HG03280 (cell line): Measurements from ENCODE around the gene NSUN3.
"Not testable (repeated sequence)": the region's sequence is repeated elsewhere in the genome, so short reads cannot be mapped to it uniquely, and the experiment has no call there.

ENCODE experiments used
- ATAC-seq: cut with Tn5 transposase; IDR thresholded peaks from one replicate; pipeline ENCODE4 v1.9.1; 2021; ENCODE audit warnings: mild to moderate bottlenecking, moderate library complexity; ENCODE audit not compliant: unreplicated experiment

Gene NSUN3

DNA sequence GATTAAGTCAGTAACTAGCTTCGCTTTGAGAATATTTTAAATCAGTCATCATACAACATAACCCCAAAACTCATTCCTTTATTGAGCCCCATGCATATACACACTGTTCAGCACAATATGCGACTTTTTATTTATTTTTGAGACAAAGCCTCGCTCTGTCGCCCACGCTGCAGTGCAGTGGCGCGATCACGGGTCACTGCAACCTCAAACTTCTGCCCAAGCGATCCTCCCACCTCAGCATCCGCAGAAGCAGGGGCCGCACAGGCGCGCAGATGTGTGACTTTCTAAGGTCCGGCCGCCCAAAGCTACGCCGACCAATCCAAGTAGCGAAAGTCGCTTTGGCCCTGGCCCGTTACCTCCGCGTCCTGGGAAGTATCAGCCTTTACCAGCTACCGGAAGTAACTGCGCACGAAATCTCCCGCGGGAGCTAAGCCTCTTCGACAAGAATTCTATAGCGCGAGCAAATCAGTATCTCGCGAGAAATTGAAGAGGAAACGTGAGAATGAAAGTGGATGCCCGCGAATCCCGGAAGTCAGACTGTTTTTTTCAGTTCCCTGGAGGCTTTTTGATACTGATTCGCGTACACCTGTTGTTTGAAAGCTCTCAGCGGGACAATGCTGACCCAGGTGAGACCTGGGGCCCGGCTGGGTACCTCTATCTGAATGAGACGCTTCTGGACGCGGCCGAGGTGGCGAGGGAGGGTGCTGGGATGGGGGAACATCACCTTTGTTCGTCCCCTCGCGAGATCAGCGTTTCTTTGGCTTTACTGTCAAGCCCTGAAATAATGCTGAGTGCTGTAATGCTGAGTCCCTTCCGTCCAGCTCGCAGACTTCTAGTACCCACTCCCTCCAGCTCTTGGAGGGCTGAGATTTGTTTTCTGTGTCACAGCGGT, at the start of gene NSUN3, which contains the start of gene DHFR2:
NSUN3 (plus strand) TSS at position 549 of the 892 bp plus-strand sequence; CDS start at position 615, 66 bp downstream.
DHFR2 (minus strand) TSS at position 404 of the 892 bp plus-strand sequence. CDS start 1,405 bp downstream, outside the sequence.
- peak; percentile 87 for ATAC-seq

- no peak for ATAC-seq
Observed at GRCh38 chr3:94015025-94015424, 47.8 kb upstream of the NSUN3 start.

DNA sequence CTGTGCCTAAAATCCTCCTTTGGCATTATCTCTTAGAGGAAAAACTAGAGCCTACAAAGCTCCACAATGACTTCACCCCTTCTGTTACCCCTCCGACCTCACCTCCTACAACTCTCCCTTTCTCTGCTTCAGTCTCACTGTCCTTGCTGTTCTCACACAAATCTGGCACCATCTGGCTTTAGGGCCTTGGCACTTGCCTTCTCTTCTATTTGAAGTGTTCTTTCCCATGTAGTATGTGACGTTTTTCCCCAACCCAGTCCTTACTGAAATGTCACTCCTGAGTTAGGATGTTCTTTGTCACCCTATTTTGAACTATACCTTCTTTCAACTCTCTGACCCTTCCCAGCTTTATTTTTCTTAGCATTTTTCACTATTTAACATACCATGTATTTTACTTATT, 43.2 kb upstream of the NSUN3 start:
- no peak for ATAC-seq

- no peak for ATAC-seq
Observed at GRCh38 chr3:94020293-94020692, 42.6 kb upstream of the NSUN3 start.

- ATAC-seq = no peak
Observed at GRCh38 chr3:94024385-94024784, 38.5 kb upstream of the NSUN3 start.

GRCh38 chr3:94026623-94027022, 36.2 kb upstream of the NSUN3 start:
- no peak for ATAC-seq

DNA sequence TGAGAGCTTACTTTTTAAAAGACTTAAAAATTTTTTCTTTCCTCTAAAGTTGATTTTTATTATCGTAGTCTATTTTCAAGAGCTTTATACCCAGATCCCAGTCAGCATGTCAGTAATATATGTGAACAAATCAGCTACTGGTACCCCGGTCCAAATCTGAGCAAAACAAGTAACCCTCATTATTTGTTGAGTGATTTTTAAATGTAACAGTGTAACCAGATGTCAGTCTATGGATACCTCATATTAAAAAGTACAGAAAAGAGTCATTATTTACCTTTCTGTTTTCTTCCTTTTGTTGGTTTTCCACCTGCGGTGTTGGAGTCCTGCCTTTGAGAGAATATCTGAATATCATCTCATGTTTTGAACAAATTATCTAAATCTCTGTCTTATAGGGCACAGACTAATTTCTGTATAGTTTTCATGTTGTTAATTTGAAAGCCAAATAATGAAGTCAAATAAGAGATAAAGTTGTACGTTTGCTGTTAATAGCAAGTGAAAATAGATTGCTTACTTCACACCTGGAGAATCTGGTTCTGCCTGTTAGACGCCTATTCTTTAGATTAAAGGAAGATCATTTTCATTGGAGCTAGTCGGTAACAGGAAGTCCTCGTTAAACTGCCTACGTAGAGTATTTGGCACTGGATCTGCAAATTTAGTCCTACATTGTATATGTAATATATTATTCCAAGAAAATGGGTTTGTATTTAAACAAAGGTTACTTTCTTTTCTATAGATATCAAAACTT, 34.6 kb upstream of the NSUN3 start, which contains the start of gene STX19:
STX19 (minus strand) TSS at position 505 of the 745 bp plus-strand sequence. CDS start 13,328 bp downstream, outside the sequence.
- no peak for ATAC-seq

GRCh38 chr3:94036909-94037507, 25.9 kb upstream of the NSUN3 start:
- peak; percentile 73 for ATAC-seq

DNA sequence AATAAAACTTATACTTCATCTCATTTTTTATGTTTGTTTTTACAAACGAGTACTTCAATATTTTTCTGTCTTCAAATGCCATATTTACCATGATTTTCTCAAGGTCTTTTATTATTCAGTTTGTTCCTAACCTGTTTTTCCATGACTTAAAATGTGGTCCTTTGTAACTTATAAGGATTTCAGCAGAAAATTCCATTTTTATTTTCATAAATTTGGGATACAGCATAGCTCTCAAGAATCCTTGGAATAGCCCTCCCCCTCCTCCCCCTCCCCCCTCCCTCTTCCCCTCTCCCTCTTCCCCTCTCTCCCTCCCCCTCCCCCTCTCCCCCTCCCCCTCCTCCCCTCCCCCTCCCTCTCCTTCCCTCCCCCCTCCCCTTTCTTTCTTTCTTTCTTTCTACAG, 19.6 kb upstream of the NSUN3 start:
- no peak for ATAC-seq

DNA sequence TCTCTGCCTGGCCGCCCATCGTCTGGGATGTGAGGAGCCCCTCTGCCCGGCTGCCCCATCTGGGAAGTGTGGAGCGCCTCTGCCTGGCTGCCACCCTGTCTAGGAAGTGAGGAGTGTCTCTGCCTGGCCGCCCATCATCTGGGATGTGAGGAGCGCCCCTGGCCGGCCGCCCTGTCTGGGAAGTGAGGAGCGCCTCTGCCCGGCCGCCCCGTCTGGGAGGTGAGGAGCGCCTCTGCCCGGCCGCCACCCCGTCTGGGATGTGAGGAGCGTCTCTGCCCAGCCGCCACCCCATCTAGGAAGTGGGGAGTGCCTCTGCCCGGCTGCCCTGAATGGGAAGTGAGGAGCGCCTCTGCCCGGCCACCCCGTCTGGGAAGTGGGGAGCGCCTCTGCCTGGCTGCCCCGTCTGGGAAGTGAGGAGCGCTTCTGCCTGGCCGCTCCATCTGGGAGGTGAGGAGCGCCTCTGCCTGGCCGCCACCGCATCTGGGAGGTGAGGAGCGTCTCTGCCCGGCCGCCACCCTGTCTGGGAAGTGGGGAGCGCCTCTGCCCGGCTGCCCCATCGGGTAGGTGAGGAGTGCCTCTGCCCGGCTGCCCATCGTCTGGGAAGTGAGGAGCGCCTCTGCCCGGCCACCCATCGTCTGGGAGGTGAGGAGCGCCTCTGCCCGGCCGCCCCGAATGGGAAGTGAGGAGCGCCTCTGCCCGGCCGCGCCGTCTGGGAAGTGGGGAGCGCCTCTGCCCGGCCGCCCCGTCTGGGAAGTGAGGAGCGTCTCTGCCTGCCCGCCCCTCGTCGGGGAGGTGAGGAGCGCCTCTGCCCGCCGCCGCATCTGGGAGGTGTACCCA, 18.5 kb upstream of the NSUN3 start:
- not testable (repeated sequence) for ATAC-seq

- ATAC-seq = no peak
Observed at GRCh38 chr3:94046533-94046932, 16.3 kb upstream of the NSUN3 start.

GRCh38 chr3:94049267-94049666, 13.6 kb upstream of the NSUN3 start:
- ATAC-seq = no peak

DNA sequence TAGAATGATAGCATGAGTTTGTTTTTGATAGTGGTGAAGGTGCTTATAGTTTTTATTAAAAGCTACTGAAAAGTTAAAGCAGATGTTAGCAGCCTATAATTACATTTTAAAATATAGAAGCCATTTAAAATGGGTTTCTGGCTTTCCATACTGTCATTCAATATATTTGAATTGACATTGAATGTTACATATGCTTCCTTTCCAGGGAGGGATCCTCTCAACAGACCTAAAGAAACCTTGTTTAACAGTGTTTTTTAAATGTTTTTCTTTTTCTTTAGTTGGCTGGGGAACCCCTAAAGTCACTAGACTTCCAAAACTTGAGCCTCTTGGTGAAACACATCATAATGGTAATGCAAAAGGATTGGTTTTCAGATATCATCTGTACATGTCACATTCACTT, 12.3 kb upstream of the NSUN3 start:
- no peak for ATAC-seq

- ATAC-seq = no peak
Observed at GRCh38 chr3:94061297-94061696, 1.6 kb upstream of the NSUN3 start.

DNA sequence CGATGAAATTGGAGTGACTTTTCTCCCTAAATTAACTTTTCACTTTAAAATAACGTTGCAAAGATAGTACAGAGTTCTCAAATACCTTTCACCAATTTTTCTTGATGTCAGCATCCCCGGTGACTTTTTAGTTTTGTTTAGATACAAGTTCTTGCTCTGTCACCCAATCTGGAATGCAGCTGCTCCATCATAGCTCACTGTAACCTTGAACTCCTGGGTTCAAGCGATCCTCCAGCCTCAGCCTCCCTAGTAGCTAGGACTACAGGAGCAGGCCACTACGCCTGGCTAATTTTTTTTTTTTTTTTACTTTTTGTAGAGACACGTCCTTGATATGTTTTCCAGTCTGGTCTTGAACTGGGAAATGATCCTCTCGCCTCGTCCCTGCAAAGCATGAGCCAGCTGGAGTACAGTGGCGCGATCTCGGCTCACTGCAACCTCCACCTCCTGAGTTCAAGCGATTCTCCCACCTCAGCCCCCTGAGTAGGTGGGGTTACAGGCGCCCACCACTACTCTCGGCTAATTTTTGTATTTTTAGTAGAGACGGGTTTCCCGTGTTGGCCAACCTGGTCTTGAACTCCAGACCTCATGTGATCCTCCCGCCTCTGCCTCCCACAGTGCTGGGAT, 747 bp downstream of the NSUN3 start:
- ATAC-seq = no peak

DNA sequence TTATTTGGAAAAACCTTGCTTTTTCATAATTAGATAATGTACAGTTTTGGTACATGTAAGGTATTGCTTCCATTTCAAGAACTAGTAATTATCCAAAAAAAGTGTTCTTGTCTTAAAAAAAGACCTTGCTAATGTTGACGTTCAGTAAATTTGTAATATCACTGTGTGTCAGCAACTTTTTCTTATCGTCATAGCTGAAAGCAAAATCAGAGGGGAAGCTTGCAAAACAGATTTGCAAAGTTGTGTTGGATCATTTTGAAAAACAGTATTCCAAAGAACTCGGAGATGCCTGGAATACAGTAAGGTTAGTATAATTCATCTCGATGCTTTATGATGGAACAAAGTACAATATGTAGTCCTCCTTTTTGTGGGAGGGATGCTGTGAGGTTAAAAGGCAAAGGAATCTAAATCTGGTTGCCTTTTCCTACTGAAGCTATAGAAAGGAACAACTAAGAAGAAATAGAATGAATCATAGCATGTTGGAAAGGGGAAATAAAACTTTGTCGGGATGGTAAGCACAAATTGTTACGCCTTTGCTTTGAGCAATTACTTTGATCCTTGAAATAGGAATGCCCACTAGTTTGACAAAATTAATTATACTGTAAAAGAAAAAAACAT, 1.5 kb downstream of the NSUN3 start:
- no peak for ATAC-seq

- no peak for ATAC-seq
Observed at GRCh38 chr3:94065122-94065521, 2.3 kb downstream of the NSUN3 start.

DNA sequence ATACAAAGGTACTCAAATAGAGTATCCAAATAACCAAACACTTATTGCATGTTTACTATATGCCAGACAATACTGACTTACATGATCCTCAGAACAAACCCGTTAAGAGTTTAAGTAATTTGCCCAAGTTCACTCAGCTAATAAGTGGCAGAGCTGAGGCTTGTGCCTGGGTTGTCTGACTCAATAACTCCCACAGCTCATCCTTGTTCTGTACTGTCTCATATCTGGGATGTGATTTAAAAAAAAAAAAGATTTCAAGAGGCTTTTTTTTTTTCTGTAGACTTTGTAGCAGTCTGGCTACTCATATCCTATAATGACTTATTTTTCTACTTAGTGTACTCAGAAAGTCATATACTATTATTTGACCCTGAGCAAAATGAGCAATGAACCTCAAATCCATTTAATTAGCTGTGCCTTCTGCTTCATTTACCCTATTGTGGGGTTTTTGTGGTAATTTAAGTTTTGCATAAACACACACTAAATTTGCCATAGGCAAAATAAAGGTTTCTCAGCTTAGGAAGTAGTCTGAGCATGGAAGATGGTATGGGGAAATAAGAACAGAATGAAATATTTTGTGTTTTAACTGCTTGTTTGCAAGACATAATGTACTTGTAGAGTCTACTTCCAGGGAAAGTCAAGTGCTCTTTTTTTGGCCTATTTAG, 3.1 kb downstream of the NSUN3 start:
- ATAC-seq = no peak
